ENCODE results near the gene ZFP1. TPM values are rescaled to one million over a fixed set of nuclear protein-coding genes. Genes with fewer than 3 reads are reported as not detected.
"Not testable (repeated sequence)": the region's sequence is repeated elsewhere in the genome, so short reads cannot be mapped to it uniquely, and the experiment has no call there.

The ZFP1 gene
- total RNA-seq, 1 donor from 2014 or later, result 10.3 TPM

DNA sequence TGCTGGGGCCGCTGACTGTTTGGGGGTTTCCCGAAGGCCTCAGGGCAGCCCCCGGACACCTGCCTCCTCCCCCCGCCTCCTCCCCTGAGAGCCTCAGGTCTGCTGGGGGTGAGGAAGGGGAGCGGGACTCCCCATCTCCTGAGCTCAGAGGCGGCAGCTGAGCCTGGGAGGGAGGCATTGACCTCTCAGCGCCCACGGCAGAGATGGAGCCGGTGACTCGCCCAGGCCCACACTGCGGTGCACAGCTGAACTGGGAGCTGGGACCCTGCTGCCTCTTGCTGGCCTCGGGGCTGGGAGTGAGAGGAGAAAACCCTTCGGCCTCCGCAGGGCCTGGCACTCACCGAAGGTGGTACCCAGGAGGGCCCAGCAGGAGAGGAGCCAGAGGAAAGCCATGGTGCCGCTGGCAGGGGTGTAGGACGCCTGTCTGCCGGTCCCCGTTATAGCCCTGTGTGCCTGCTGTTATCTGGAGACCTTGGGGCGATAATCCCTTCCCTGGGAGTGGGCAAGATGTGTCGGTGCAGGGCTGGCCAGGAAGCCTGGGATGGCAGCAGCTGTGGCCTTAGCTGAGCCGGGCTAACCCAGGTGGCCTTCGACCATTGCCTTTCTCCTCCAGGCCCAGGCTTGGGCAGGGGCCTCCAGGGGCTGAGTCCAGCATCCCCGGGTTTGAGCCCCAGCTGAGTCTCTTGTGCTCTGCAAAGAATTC, 58.6 kb downstream of the ZFP1 start, which contains the start of gene CTRB2:
CTRB2 (minus strand) TSS at position 413 of the 703 bp plus-strand sequence; CDS start at position 393, 20 bp downstream.
- no peaks in the 10 kb centered on the region for H3K36me3 ChIP-seq (ENCODE audit: control insufficient read depth, insufficient read depth, low read length)
- H3K4me3 ChIP-seq (ENCODE audit: low read depth, low read length), result no peak within 1 kb of the TSS
- no peaks in the 10 kb centered on the region for H3K27me3 ChIP-seq (ENCODE audit: control insufficient read depth, insufficient read depth, low read length)
- no peak for DNase-seq (ENCODE audit: low read depth)
- TF ChIP-seq CTCF (IDR thresholded peaks at IDR 0.05; ENCODE audit: insufficient read depth, low read length, poor library complexity, severe bottlenecking), result no peak

DNA sequence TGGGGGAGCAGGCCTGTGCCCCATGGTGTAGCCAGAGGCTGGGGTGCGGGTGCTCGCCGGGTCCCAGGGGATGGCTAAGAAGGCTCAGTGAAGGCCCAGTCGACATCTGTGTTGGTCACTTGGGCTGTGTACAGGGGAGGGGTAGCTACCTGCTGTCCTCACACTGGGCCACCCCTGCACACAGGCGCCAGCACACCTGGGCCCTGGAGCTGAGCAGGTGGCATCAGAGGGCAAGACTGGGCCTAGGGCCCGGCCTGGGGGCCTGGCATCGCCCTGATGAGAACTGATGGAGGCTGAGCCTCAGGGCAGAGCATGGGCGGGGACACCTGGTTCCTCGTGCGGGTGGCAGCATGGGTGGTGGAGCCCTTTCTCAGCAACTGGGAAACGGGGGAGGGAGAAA, 59.5 kb downstream of the ZFP1 start:
- Histone ChIP-seq H3K27me3 (ENCODE audit: control insufficient read depth, insufficient read depth, low read length) (no peaks in the 10 kb centered on the region), H3K36me3 (ENCODE audit: control insufficient read depth, insufficient read depth, low read length) (no peaks in the 10 kb centered on the region), H3K4me3 (ENCODE audit: low read depth, low read length) (no peak overlapping the region)
- no peak for DNase-seq (ENCODE audit: low read depth)
- TF ChIP-seq CTCF (IDR thresholded peaks at IDR 0.05; ENCODE audit: insufficient read depth, low read length, poor library complexity, severe bottlenecking), result no peak

DNA sequence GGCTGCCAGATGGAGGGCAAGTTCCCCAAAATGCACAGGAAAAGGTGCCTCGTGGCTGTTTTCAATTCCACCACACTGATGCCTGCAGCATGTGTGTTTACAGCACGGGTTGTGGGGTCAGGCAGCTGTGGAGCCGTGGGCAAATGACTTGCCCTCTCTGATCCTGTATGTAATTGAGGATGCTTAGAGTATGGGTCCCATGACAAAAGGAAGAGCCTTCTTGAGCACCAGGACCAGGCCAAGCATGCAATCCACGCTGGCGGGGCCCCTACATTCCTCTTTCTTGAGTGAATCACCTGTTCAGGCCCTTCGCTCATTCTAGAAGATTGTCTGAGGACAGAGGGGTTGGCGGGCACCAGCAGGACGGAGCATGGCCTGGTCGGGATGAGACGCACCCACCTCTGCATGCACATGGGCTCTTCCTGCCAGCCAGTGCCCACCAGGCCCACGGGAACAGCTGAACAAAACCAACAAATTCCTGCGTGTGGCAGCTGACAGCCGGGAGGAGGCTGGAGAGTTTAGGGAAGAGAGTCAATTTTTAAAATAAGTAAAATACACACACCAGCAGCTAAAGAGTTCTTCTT, 60.0 kb downstream of the ZFP1 start:
- no peak for DNase-seq (ENCODE audit: low read depth)
- Histone ChIP-seq H3K27me3 (ENCODE audit: control insufficient read depth, insufficient read depth, low read length) (no peaks in the 10 kb centered on the region), H3K36me3 (ENCODE audit: control insufficient read depth, insufficient read depth, low read length) (no peaks in the 10 kb centered on the region), H3K4me3 (ENCODE audit: low read depth, low read length) (no peak overlapping the region)
- TF ChIP-seq CTCF (IDR thresholded peaks at IDR 0.05; ENCODE audit: insufficient read depth, low read length, poor library complexity, severe bottlenecking), result no peak

DNA sequence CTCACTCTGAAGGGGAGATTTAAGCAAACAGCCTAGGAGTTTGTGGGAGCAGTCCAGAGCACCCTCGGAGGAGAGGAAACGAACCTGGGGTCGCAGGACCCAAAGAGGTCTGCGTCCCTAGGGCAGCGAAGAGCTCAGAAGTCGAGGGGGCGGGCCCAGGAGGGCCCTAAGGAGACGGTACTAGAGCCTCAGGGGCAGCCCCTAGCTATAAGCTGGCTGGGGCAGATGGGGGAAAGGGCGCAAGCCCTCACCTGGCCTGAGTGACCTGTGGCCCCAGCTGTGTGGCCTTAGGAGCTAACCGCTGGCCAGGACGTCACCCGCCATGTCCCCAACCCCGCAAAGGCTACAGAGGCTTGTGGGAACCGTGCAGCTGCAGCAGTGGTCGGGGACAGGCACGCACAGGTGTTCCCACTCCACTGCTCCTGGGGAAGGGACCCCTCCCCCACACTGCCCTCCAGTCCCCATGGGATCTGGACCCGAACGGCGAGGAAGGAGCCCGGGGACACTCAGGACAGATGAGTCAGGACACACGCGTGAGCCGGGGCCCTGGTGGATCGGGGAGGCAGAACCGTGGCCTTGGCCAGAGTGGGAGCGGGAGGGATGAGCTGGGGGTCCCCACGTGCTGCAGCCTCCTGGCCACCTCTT, 60.7 kb downstream of the ZFP1 start:
- H3K36me3 ChIP-seq (ENCODE audit: control insufficient read depth, insufficient read depth, low read length), result no peaks in the 10 kb centered on the region
- no peaks in the 10 kb centered on the region for H3K27me3 ChIP-seq (ENCODE audit: control insufficient read depth, insufficient read depth, low read length)
- no peak for DNase-seq (ENCODE audit: low read depth)
- no peak for TF ChIP-seq CTCF (IDR thresholded peaks at IDR 0.05; ENCODE audit: insufficient read depth, low read length, poor library complexity, severe bottlenecking)
- no peak overlapping the region for H3K4me3 ChIP-seq (ENCODE audit: low read depth, low read length)

GRCh38 chr16:75209514-75209913, 61.2 kb downstream of the ZFP1 start:
- not testable (repeated sequence) for H3K36me3 ChIP-seq (ENCODE audit: control insufficient read depth, insufficient read depth, low read length); H3K4me3 ChIP-seq (ENCODE audit: low read depth, low read length); DNase-seq (ENCODE audit: low read depth); H3K27me3 ChIP-seq (ENCODE audit: control insufficient read depth, insufficient read depth, low read length)

- no peaks in the 10 kb centered on the region for H3K36me3 ChIP-seq (ENCODE audit: control insufficient read depth, insufficient read depth, low read length)
- TF ChIP-seq CTCF (IDR thresholded peaks at IDR 0.05; ENCODE audit: insufficient read depth, low read length, poor library complexity, severe bottlenecking), result no peak
- no peaks in the 10 kb centered on the region for H3K27me3 ChIP-seq (ENCODE audit: control insufficient read depth, insufficient read depth, low read length)
- no peak for DNase-seq (ENCODE audit: low read depth)
- H3K4me3 ChIP-seq (ENCODE audit: low read depth, low read length), result no peak overlapping the region
Observed at GRCh38 chr16:75209944-75210343, 61.6 kb downstream of the ZFP1 start.

DNA sequence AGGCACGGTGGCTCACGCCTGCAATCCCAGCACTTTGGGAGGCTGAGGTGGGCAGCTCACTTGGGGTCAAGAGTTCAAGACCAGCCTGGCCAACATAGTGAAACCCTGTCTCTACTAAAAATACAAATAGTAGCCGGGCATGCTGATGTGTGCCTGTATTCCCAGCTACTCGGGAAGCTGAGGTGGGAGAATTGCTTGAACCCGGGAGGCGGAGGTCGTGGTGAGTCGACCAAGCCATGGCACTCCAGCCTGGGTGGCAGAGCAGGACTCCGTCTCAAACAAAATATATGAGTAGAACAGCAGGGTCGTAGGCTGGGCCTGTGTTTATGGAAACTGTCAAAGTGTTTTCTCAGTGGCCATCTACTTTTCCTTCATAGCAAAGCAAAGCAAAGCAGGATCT, 63.0 kb downstream of the ZFP1 start:
- not testable (repeated sequence) for DNase-seq (ENCODE audit: low read depth); H3K36me3 ChIP-seq (ENCODE audit: control insufficient read depth, insufficient read depth, low read length); H3K27me3 ChIP-seq (ENCODE audit: control insufficient read depth, insufficient read depth, low read length); H3K4me3 ChIP-seq (ENCODE audit: low read depth, low read length)
